Ishikawa (cell line): ENCODE data around the gene PLCB4.

Experiments used
- CEBPB ChIP-seq: IDR thresholded peaks from 2 replicates; pipeline ENCODE4 v1.6.1; 2012
- CREB1 ChIP-seq: IDR thresholded peaks from 2 replicates; pipeline ENCODE4 v1.6.1; 2012; ENCODE audit warnings: low read depth
- EP300 ChIP-seq: IDR thresholded peaks from 2 replicates; pipeline ENCODE4 v1.6.1; 2012; ENCODE audit warnings: borderline replicate concordance
- RAD21 ChIP-seq: IDR thresholded peaks from 2 replicates; pipeline ENCODE4 v1.6.1; 2012; ENCODE audit warnings: low read depth
- TAF1 ChIP-seq: IDR thresholded peaks from 2 replicates; pipeline ENCODE4 v1.6.1; 2012; ENCODE audit warnings: low read depth, mild to moderate bottlenecking
- YY1 ChIP-seq: IDR thresholded peaks from 2 replicates; pipeline ENCODE4 v1.6.1; 2012; ENCODE audit warnings: low read depth
- TF ChIP-seq, protein P1 (sequence below): IDR thresholded peaks from 2 replicates; pipeline ENCODE4 v1.6.1; 2012; ENCODE audit warnings: low read depth, mild to moderate bottlenecking
- TF ChIP-seq, protein P2 (sequence below): IDR thresholded peaks from 2 replicates; pipeline ENCODE4 v1.6.1; 2012
- TF ChIP-seq, protein P3 (sequence below): IDR thresholded peaks from 2 replicates; pipeline ENCODE4 v1.6.1; 2012

DNA sequence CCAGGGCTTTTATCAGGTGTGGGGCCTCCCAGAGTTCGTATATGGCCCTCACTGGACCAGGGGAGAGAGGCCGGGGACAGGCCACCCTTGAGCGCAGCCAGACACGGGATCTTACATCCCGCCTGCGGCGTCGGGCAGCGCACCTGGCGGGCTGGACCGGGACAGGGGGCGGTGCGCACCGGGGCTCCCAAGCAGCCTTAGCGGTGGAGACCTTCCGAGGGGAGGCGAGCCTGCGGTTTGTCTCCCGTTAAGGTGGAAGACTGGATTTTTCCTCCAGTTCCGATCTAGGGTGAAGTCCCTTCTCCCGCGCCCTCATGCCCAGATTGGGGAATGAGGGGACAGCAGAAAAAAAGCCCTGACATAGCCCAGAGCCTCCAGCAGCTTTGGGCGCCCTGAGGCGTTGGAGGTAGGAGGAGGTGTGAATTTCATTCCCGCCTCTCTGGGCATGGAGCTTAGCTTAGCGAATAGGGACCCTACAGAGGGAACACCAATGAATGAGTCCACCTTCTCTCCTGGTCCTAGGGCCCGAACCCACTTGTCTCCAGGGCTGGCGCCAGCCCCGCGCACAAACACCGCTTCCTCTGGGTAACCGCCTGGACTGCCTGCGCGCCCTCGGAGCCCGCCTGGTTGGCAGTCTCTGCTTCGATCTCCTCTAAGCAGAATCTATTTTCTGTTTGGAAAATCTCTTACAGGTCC lies 438.8 kb downstream of the PLCB4 start:
- TF ChIP-seq, protein P1, sequence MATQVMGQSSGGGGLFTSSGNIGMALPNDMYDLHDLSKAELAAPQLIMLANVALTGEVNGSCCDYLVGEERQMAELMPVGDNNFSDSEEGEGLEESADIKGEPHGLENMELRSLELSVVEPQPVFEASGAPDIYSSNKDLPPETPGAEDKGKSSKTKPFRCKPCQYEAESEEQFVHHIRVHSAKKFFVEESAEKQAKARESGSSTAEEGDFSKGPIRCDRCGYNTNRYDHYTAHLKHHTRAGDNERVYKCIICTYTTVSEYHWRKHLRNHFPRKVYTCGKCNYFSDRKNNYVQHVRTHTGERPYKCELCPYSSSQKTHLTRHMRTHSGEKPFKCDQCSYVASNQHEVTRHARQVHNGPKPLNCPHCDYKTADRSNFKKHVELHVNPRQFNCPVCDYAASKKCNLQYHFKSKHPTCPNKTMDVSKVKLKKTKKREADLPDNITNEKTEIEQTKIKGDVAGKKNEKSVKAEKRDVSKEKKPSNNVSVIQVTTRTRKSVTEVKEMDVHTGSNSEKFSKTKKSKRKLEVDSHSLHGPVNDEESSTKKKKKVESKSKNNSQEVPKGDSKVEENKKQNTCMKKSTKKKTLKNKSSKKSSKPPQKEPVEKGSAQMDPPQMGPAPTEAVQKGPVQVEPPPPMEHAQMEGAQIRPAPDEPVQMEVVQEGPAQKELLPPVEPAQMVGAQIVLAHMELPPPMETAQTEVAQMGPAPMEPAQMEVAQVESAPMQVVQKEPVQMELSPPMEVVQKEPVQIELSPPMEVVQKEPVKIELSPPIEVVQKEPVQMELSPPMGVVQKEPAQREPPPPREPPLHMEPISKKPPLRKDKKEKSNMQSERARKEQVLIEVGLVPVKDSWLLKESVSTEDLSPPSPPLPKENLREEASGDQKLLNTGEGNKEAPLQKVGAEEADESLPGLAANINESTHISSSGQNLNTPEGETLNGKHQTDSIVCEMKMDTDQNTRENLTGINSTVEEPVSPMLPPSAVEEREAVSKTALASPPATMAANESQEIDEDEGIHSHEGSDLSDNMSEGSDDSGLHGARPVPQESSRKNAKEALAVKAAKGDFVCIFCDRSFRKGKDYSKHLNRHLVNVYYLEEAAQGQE: no peak
- TF ChIP-seq CEBPB (no peak), TAF1 (no peak), YY1 (no peak), RAD21 (no peak), EP300 (no peak), CREB1 (no peak)
- TF ChIP-seq, protein P2, sequence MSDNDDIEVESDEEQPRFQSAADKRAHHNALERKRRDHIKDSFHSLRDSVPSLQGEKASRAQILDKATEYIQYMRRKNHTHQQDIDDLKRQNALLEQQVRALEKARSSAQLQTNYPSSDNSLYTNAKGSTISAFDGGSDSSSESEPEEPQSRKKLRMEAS: no peak
- TF ChIP-seq, protein P3, sequence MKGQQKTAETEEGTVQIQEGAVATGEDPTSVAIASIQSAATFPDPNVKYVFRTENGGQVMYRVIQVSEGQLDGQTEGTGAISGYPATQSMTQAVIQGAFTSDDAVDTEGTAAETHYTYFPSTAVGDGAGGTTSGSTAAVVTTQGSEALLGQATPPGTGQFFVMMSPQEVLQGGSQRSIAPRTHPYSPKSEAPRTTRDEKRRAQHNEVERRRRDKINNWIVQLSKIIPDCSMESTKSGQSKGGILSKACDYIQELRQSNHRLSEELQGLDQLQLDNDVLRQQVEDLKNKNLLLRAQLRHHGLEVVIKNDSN: no peak
